SHP77 (cell line): ENCODE data around the gene SETDB2.

Source experiments
- DNase-seq, 2 experiments: peaks; one replicate each; lab custom pipeline; 2025; lab: John Stamatoyannopoulos, UW

SETDB2 gene

GRCh38 chr13:49443704-49444523, at the start of gene SETDB2, which contains the start of gene CAB39L:
SETDB2 (plus strand) TSS chr13:49444274; CDS start chr13:49451894, 7,620 bp downstream.
CAB39L (minus strand) TSS chr13:49444064; CDS start chr13:49382910, 61,154 bp downstream.
- DNase-seq, result peak; percentile 94 to 98

GRCh38 chr13:49395451-49395865, 48.6 kb upstream of the SETDB2 start:
- DNase-seq, result no peak

- no peak for DNase-seq
Measured at GRCh38 chr13:49395878-49396380, 48.1 kb upstream of the SETDB2 start.

GRCh38 chr13:49399801-49400472, 44.1 kb upstream of the SETDB2 start:
- DNase-seq, result no peak

- DNase-seq, result no peak
Measured at GRCh38 chr13:49400755-49401659, 43.1 kb upstream of the SETDB2 start.

- no peak for DNase-seq
Measured at GRCh38 chr13:49403996-49404702, 39.9 kb upstream of the SETDB2 start.

- DNase-seq, result no peak
Measured at GRCh38 chr13:49404703-49405020, 39.4 kb upstream of the SETDB2 start.

- DNase-seq, result no peak
Measured at GRCh38 chr13:49407068-49407467, 37.0 kb upstream of the SETDB2 start.

GRCh38 chr13:49407936-49408335, 36.1 kb upstream of the SETDB2 start:
- DNase-seq, result no peak

- DNase-seq, result no peak
Measured at GRCh38 chr13:49409008-49409407, 35.1 kb upstream of the SETDB2 start.

GRCh38 chr13:49410006-49410405, 34.1 kb upstream of the SETDB2 start:
- no peak for DNase-seq

GRCh38 chr13:49410477-49410876, 33.6 kb upstream of the SETDB2 start:
- no peak for DNase-seq

- DNase-seq, result no peak
Measured at GRCh38 chr13:49411353-49411752, 32.7 kb upstream of the SETDB2 start.

GRCh38 chr13:49412749-49413148, 31.3 kb upstream of the SETDB2 start:
- DNase-seq, result no peak

GRCh38 chr13:49417161-49417560, 26.9 kb upstream of the SETDB2 start:
- DNase-seq, result no peak

GRCh38 chr13:49418206-49418605, 25.9 kb upstream of the SETDB2 start:
- DNase-seq, result no peak

- no peak for DNase-seq
Measured at GRCh38 chr13:49419276-49419675, 24.8 kb upstream of the SETDB2 start.

- peak in 1 of 2 experiments; percentile 15 for DNase-seq
Measured at GRCh38 chr13:49421391-49421790, 22.7 kb upstream of the SETDB2 start.

- DNase-seq, result no peak
Measured at GRCh38 chr13:49424011-49424560, 20.0 kb upstream of the SETDB2 start.

GRCh38 chr13:49428041-49428763, 15.9 kb upstream of the SETDB2 start:
- DNase-seq, result no peak
